ENCODE results near the gene FBXW5.

FBXW5 gene

DNA sequence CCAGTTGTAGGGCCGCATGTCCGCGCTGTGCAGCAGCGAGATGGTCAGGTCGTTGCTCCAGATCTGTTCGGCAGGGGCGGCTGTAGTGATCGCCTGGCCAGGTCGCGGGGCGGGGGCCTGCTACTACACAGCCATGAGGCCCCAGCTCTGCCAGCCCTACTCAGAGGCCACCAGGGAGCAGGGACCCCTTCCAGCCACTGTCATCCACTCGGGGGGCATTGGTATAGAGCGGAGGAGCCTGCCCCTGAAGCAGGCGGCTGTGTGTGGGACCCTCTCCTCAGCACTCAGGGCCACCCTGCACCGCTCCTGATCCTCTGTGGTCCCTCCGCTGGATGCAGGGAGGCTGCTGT, 1.7 kb downstream of the FBXW5 start:
- peaks cover 21% of the 10 kb centered on the region for H3K36me3 Mint-ChIP-seq (ENCODE audit: low read depth)
- H3K9me3 Mint-ChIP-seq = no peaks in the 10 kb centered on the region
- no peak for DNase-seq (ENCODE audit: low spot score)
- H3K27me3 Mint-ChIP-seq (ENCODE audit: low read depth) = no peaks in the 10 kb centered on the region
- H3K27ac Mint-ChIP-seq = no peak overlapping the region
- peaks cover 7% of the 10 kb centered on the region for H3K4me1 Mint-ChIP-seq (ENCODE audit: low read depth)
- peak overlapping the region; percentile 79 for H3K4me3 Mint-ChIP-seq

DNA sequence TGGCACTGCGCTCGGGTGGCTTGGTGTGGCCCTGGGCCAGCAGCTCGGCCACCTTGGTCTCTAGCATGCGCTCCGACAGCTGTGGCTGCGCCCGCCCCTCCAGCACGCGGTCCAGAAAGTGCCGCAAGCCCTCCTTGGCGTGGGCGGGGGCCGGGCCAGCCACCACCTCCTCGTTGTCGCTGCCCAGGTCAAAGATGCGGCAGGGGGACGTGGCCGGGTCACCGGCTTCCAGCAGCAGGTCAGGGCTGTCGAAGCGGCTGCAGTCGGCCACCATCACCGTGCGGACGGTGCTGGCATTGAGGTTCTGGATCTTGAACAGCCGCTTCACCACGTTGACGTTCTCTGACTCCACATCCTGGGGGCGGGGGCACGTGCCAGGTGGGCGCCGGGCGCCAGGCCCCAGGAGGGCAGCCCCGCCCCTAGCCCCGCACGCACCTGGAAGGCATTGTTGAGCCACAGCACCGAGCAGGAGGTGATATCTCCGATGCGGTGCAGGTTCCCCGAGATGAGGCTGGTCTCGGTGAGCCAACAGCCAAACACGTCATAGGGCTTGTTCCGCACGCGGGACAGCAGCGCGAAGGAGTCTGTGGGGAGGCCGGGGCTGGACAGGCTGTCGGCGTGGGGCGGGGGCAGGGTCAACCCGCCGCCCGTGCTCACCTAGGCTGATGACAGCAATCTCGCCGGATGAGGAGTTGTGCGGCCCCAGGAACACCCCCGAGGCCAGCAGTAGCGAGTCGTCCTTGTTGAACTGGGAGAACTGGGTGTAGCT, 2.2 kb downstream of the FBXW5 start:
- peaks cover 7% of the 10 kb centered on the region for H3K4me1 Mint-ChIP-seq (ENCODE audit: low read depth)
- no peaks in the 10 kb centered on the region for H3K9me3 Mint-ChIP-seq
- peaks cover 24% of the 10 kb centered on the region for H3K36me3 Mint-ChIP-seq (ENCODE audit: low read depth)
- no peak overlapping the region for H3K27ac Mint-ChIP-seq
- peak overlapping the region; percentile 79 for H3K4me3 Mint-ChIP-seq
- no peak for DNase-seq (ENCODE audit: low spot score)
- H3K27me3 Mint-ChIP-seq (ENCODE audit: low read depth) = no peaks in the 10 kb centered on the region

DNA sequence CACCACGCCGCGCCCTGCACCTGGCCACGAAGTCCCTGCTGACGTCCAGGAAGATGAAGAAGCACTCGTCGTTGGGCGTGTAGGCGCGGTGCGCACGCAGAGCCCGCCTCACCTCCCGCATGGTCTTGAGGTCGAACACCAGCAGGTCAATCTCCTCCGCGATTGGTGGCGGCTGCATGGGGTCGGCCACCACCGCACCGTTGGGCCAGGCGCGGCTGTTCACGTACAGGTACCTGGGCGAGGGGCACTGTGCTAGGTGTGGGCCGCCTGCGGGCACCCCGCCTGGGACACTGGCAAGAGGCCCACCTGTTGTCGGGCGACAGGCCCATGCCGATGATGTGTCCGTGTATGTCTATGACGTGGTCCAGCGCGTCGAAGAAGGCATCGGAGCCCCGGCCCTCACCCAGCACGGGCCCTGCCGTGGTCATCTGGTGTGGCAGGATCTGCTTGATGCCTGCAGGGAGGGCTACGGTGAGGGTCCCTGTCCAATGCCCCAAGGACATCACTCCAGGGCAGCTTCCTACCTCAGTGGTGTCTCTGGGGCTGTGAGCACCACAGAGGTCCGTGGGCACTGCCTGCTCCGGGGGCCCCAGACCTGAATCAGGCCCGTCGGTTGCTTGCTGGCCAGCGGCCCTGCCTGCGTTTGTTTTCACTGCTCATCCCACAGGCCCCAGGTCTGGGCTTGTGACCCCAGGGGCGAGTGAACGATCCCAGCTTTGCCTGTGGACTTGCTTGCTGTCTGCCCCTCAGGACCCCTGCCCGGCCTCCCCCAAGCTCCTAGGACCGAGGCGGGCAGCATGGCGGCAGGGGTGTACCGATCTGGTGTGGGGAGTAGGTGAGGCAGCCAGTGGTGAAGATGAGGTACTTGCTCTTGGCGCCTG, 3.1 kb downstream of the FBXW5 start:
- no peaks in the 10 kb centered on the region for H3K9me3 Mint-ChIP-seq
- no peaks in the 10 kb centered on the region for H3K27me3 Mint-ChIP-seq (ENCODE audit: low read depth)
- H3K27ac Mint-ChIP-seq = no peak overlapping the region
- H3K4me3 Mint-ChIP-seq = no peak overlapping the region
- peaks cover 7% of the 10 kb centered on the region for H3K4me1 Mint-ChIP-seq (ENCODE audit: low read depth)
- no peak for DNase-seq (ENCODE audit: low spot score)
- peaks cover 28% of the 10 kb centered on the region for H3K36me3 Mint-ChIP-seq (ENCODE audit: low read depth)

DNA sequence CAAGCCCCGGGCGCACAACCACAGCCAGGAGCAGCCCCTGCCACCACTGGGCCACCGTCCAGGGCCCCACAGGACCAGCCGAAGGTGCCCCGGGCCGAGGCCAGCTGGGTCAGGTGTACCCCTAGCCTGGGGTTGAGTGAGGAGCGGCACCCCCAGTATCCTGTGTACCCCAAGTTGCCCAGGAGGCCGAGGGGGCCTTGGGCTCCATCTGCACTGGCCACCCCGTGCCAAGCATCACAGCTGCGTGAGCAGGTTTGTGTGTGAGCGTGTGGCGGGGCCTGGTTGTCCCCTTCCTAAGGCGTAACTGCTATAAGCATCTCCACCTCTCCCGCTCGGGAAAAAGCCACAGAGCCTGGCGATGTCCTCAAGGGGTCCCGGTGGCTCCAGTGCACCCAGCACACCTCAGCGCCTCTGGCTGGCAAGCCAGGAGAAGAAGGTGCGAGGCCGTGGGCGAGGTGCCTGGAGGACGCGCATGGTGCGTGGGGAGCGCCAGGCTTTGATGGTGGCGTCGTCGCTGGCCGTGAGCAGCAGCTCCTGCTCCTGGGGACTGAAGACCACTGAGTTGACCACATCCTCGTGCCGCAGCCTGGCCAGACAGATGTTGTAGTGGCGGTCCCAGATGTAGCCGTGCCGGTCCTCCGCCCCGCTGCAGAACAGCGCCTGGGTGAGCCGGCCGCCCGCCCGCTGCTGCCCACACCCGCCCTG, 3.9 kb downstream of the FBXW5 start:
- no peaks in the 10 kb centered on the region for H3K9me3 Mint-ChIP-seq
- no peaks in the 10 kb centered on the region for H3K27me3 Mint-ChIP-seq (ENCODE audit: low read depth)
- DNase-seq (ENCODE audit: low spot score) = no peak
- peaks cover 7% of the 10 kb centered on the region for H3K4me1 Mint-ChIP-seq (ENCODE audit: low read depth)
- no peak overlapping the region for H3K4me3 Mint-ChIP-seq
- H3K36me3 Mint-ChIP-seq (ENCODE audit: low read depth) = peaks cover 28% of the 10 kb centered on the region
- no peak overlapping the region for H3K27ac Mint-ChIP-seq

DNA sequence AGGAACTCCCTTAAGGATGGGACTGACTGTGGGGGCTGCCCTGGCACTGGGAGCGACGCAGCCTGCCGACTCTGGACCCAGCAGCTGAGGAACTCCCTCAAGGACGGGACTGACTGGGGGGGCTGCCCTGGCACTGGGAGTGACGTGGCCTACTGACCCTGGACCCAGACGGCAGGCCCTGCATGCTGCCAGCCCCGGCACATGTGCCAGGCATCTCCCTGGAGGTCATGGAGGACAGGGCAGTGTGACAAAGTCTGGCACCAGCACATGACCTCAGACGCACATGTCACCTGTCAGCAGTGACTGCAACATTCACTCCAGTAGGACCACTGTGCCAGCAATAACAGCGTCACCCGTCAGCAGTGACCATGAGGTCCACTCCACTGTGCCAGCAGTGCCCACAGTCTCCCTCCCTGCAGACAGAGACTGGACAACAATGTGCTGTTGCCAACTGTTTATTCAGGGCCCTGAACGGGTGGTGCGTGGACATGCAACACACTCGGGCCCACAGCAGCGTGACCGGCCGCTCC, 4.5 kb downstream of the FBXW5 start:
- DNase-seq (ENCODE audit: low spot score) = no peak
- Mint-ChIP-seq H3K9me3 (no peaks in the 10 kb centered on the region), H3K36me3 (ENCODE audit: low read depth) (peaks cover 28% of the 10 kb centered on the region), H3K4me1 (ENCODE audit: low read depth) (peaks cover 7% of the 10 kb centered on the region), H3K27me3 (ENCODE audit: low read depth) (no peaks in the 10 kb centered on the region), H3K4me3 (no peak overlapping the region), H3K27ac (no peak overlapping the region)

DNA sequence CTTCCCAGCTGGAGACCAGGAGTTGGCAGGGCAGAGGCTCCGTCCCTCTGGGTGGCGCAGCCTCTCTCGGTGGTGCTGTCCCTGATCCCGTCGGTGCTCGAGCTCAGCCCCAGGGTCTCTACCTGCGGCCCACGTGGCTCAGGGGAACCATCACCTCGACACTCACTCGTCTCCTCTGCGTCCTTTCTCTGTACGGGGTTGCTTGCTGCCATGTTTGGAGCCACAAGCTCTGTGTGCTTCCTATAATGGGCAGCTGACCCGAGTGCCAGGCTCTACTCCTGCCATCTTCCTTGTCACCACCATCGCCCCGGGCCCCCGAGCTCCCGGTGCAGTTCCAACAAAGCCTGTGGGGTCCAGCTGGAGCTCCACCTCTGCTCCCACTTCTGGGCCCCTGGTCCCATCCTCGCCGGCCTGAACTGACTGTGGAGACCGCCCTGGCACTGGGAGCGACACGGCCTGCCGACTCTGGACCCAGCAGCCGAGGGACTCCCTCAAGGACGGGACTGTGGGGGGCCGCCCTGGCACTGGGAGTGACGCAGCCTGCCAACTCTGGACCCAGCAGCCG, 5.0 kb downstream of the FBXW5 start:
- Mint-ChIP-seq H3K4me1 (ENCODE audit: low read depth) (peaks cover 4% of the 10 kb centered on the region), H3K9me3 (no peaks in the 10 kb centered on the region), H3K27me3 (ENCODE audit: low read depth) (no peaks in the 10 kb centered on the region), H3K4me3 (no peak overlapping the region), H3K27ac (no peak overlapping the region), H3K36me3 (ENCODE audit: low read depth) (peaks cover 28% of the 10 kb centered on the region)
- DNase-seq (ENCODE audit: low spot score) = no peak

DNA sequence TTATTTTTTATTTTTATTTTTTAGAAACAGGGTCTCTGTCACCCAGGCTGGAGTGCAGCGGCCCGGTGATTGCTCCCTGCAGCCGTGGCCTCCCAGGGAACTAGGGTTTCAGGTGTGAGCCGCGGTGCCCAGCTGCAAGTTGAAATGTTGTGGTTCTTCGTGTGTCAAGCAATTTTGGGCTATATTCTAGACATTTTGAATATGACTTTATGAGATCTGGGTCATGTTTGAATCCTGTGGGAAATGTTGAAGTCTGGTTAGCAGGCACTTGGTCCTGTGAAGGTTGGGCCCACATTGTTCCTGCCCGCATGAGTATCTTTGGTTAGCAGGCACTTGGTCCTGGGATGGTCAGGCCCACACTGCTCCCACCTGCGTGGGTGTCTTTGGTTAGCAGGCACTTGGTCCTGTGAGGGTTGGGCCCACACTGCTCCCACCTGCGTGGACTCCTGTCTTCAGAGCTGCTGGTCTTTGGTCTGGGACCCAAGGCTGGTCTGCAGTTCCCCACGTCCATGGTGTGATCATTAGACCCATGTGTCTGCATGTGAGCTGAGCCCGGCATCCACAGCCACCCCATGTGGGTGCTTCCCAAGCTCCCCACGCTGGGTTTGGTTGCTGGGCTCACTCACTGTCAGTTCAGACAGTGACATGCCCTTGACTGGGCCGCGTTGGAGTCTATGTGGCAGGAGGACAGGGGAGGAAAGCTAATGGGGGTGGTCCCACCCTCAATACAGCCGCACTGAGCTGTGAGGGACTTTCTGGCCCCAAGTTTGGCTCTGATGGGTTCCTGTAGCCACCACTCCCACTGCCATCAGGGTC, 7.1 kb downstream of the FBXW5 start:
- H3K9me3 Mint-ChIP-seq = no peaks in the 10 kb centered on the region
- H3K4me1 Mint-ChIP-seq (ENCODE audit: low read depth) = peaks cover 4% of the 10 kb centered on the region
- no peaks in the 10 kb centered on the region for H3K27me3 Mint-ChIP-seq (ENCODE audit: low read depth)
- no peak for DNase-seq (ENCODE audit: low spot score)
- no peak overlapping the region for H3K27ac Mint-ChIP-seq
- H3K36me3 Mint-ChIP-seq (ENCODE audit: low read depth) = peaks cover 35% of the 10 kb centered on the region
- no peak overlapping the region for H3K4me3 Mint-ChIP-seq

DNA sequence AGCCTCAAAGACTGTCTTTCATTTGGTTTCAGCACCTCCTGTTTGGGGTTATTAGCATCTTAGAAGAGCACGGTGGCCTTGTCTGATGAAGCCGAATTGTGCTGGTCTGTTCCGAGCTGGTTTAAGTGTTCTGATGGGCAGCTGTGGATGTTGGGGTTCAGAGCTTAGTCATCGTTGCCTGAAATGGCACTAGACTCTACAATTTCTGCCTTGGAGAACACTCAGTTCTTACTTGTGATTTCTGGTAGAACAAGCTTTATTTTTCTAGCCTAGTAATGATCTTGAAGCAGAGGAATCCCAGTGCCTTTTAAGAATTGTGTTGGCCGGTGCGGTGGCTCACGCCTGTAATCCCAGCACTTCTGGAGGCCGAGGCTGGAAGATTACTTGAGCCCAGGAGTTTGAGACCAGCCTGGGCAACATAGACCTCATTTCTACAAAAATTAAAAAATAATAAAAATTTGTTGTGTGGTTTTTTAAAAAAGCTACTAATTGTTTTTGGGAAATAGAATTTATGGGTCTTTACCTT, 7.8 kb downstream of the FBXW5 start:
- Mint-ChIP-seq H3K27ac (no peak overlapping the region), H3K4me3 (no peak overlapping the region), H3K27me3 (ENCODE audit: low read depth) (no peaks in the 10 kb centered on the region), H3K4me1 (ENCODE audit: low read depth) (peaks cover 4% of the 10 kb centered on the region), H3K9me3 (no peaks in the 10 kb centered on the region), H3K36me3 (ENCODE audit: low read depth) (peaks cover 36% of the 10 kb centered on the region)
- DNase-seq (ENCODE audit: low spot score) = no peak

DNA sequence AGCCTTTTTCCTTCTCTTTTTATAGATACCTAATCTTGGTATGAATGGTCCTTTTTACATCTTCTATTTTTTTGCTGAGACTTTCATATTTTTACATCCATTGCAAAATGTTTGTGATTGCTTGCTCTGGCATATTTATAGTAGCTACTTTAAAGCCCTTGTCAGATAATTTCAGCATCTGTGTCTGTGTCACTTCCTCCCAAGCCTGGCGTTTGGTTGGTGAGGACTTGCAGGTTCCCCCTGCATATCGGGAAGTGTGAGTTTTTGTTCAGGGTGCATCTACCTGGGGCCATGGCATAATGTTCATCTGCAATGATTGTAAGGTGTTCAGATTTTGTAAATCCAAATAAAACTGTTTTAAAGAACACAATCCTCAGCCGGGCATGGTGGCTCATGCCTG, 8.9 kb downstream of the FBXW5 start:
- Mint-ChIP-seq H3K36me3 (ENCODE audit: low read depth) (peaks cover 36% of the 10 kb centered on the region), H3K4me1 (ENCODE audit: low read depth) (peaks cover 4% of the 10 kb centered on the region), H3K27ac (no peak overlapping the region), H3K27me3 (ENCODE audit: low read depth) (no peaks in the 10 kb centered on the region), H3K4me3 (no peak overlapping the region), H3K9me3 (no peaks in the 10 kb centered on the region)
- no peak for DNase-seq (ENCODE audit: low spot score)

DNA sequence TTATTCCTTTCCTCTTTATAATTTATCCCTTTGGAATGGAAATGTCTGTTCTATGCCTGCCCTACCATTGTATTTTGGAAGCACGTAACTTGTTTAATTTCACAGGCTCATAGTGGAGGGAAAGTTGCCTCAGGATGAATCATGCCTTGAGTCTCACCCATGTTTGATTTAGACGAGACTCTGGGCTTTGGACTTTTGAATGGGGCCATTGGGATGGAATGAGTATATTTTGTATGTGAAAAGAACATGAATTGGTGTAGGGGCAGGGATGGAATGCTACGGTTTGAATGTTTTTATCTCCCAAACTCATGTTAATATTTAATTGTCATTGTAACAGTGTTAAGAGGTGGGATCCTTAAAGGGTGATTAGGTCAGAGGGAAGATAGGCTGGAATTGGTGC, 10.3 kb downstream of the FBXW5 start:
- Mint-ChIP-seq H3K27ac (no peak overlapping the region), H3K27me3 (ENCODE audit: low read depth) (no peaks in the 10 kb centered on the region), H3K4me3 (no peak overlapping the region), H3K36me3 (ENCODE audit: low read depth) (peaks cover 33% of the 10 kb centered on the region), H3K9me3 (no peaks in the 10 kb centered on the region), H3K4me1 (ENCODE audit: low read depth) (peaks cover 4% of the 10 kb centered on the region)
- DNase-seq (ENCODE audit: low spot score) = no peak

DNA sequence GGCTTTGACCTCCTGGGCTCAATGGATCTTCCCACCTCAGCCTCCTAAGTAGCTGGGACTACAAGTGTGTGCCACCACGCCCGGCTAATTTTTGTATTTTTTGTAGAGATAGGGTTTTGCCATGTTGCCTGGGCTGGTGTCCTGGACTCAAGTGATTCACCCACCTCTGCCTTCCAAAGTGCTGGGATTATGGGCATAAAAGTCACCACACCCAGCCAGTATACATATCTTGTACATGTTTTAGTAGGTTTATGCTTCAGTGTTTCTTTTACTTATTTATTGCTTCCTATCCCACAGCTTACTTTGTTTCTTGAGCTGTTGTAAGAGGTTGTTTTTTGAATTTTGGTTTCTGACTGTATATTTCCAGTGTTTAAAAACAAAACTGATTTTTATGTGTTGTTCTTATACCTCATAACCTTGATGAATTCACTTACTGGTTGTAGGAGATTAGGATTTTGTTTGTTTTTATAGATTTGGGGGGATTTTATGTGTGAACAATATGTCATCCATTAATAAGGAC, 12.9 kb downstream of the FBXW5 start:
- H3K36me3 Mint-ChIP-seq (ENCODE audit: low read depth) = peaks cover 35% of the 10 kb centered on the region
- peaks cover 2% of the 10 kb centered on the region for H3K4me1 Mint-ChIP-seq (ENCODE audit: low read depth)
- no peak overlapping the region for H3K4me3 Mint-ChIP-seq
- DNase-seq (ENCODE audit: low spot score) = no peak
- no peaks in the 10 kb centered on the region for H3K27me3 Mint-ChIP-seq (ENCODE audit: low read depth)
- no peaks in the 10 kb centered on the region for H3K9me3 Mint-ChIP-seq
- no peak overlapping the region for H3K27ac Mint-ChIP-seq

DNA sequence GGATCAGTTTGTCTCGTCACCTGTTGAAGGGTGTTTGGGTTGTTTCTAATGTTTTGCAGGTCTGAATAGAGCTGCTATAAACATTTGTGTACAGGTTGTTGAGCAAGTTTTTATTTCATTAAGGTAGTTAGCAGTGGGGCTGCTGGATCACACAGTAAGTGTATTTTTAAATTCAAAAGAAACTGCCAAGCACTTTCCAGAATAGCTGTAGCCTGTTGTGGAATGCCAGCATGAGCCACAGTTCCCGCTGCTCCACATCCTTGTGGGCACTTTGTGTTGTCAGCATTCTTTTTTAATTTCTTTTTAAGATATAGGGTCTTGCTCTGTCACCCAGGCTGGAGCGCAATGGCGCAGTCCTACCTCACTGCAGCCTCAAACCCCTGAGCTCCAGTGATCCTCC, 14.5 kb downstream of the FBXW5 start:
- Mint-ChIP-seq H3K9me3 (no peaks in the 10 kb centered on the region), H3K4me1 (ENCODE audit: low read depth) (peaks cover 2% of the 10 kb centered on the region), H3K27ac (no peak overlapping the region), H3K4me3 (no peak overlapping the region), H3K36me3 (ENCODE audit: low read depth) (peaks cover 37% of the 10 kb centered on the region), H3K27me3 (ENCODE audit: low read depth) (no peaks in the 10 kb centered on the region)
- no peak for DNase-seq (ENCODE audit: low spot score)

DNA sequence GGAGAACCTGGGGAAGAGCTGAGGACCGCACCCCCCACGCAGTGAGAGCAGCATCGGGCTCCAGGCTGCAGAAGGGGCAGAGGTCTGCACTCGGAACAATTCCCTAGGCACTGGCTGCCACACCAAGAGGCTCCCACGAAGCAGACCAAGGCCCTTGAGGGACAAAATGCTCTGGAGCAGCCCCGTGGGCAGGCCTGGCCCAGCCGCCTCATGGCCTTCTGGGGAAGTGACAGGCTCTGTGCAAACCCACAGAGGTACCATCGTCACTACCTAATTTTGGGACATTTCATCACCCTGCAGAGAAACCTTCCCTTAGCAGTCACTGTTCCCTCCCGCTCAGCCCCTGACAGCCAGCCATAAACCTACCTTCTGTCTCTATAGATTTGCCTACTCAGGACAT, 15.9 kb downstream of the FBXW5 start:
- Mint-ChIP-seq H3K9me3 (no peaks in the 10 kb centered on the region), H3K27ac (no peak overlapping the region), H3K4me3 (no peak overlapping the region), H3K4me1 (ENCODE audit: low read depth) (peaks cover 2% of the 10 kb centered on the region), H3K36me3 (ENCODE audit: low read depth) (peaks cover 47% of the 10 kb centered on the region), H3K27me3 (ENCODE audit: low read depth) (no peaks in the 10 kb centered on the region)
- DNase-seq (ENCODE audit: low spot score) = no peak

All from T-helper 2 cell treated with Interferon-gamma antibody and Interleukin-4, amounts not matched to agents 5 μg/mL and 100 μg/mL, for 36 hours (primary cell).